ENCODE results near the gene ATP5F1E. TPM values are rescaled to one million over a fixed set of nuclear protein-coding genes. Genes with fewer than 3 reads are reported as not detected.

ATP5F1E gene
- total RNA-seq (10 to 100 TPM; 18.4 to 74.3 TPM), polyA plus RNA-seq (10 to 100 TPM; 53.9 to 88.8 TPM)
- long read RNA-seq, donor 1, transcript ATP5F1E-202 (2 exons, 1,878 nt): minor isoform, 13 of 616 reads
- long read RNA-seq, donor 1, transcript ATP5F1E-201 (3 exons, 3,665 nt): major isoform, 568 of 616 reads
- long read RNA-seq, donor 1, partial matches to known transcripts: 35 of 616 reads
- long read RNA-seq, donor 1, other reads (novel, unspliced or antisense): 0 of 616 reads
- long read RNA-seq, donor 2, transcript ATP5F1E-201 (3 exons, 3,665 nt): major isoform, 445 of 463 reads
- long read RNA-seq, donor 2, partial matches to known transcripts: 16 of 463 reads
- long read RNA-seq, donor 2, other reads (novel, unspliced or antisense): 0 of 463 reads
- long read RNA-seq, donor 3, transcript ATP5F1E-202 (2 exons, 1,878 nt): minor isoform, 14 of 464 reads
- long read RNA-seq, donor 3, transcript ATP5F1E-201 (3 exons, 3,665 nt): major isoform, 422 of 464 reads
- long read RNA-seq, donor 3, partial matches to known transcripts: 28 of 464 reads
- long read RNA-seq, donor 3, other reads (novel, unspliced or antisense): 0 of 464 reads
- long read RNA-seq, donor 4, transcript ATP5F1E-202 (2 exons, 1,878 nt): minor isoform, 7 of 495 reads
- long read RNA-seq, donor 4, transcript ATP5F1E-201 (3 exons, 3,665 nt): major isoform, 450 of 495 reads
- long read RNA-seq, donor 4, partial matches to known transcripts: 38 of 495 reads
- long read RNA-seq, donor 4, other reads (novel, unspliced or antisense): 0 of 495 reads
- long read RNA-seq, donor 5, transcript ATP5F1E-202 (2 exons, 1,878 nt): minor isoform, 12 of 789 reads
- long read RNA-seq, donor 5, transcript ATP5F1E-201 (3 exons, 3,665 nt): major isoform, 745 of 789 reads
- long read RNA-seq, donor 5, partial matches to known transcripts: 32 of 789 reads
- long read RNA-seq, donor 5, other reads (novel, unspliced or antisense): 0 of 789 reads

DNA sequence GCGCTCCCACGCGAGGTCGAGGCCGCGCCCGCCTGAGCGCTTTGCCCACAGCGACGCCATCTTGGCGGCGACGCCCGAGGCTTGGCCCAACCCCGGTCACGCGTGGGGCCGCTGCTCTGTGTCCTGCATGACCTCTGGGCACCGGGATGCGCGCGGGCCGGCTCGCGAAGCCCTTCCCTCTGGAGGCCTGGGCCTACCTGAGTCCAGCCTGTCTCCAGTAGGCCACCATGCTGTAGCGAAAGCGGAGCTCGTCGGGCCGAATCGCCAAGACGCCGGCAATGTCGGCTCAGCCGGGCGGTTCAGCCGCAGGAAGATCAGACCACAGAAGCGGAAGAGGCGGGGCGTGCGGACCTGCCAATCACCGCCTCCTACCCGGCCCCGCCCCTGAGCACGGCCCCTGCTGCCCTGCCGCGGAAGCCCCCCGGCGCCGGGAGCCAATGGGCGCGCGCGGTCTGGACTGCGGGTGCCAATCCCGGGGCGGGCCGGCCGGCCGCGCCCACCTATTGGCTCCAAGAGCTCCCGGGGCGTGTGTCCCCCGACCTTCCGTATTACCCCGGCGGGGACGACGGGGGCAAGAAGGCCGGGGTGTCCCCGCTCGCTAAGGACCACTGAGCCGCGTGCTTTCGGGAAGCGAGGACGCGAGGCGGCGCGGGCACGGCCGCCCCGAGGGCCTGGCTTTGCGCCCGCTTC lies at the start of gene ATP5F1E:
ATP5F1E (minus strand) TSS at position 313 of the 690 bp plus-strand sequence; CDS start at position 229, 84 bp downstream.
- peak; percentile 95 to 98 (median 97) for DNase-seq
- peak within 1 kb of the TSS; percentile 97 to 98 for H3K27ac ChIP-seq (ENCODE audit: low read depth in 1 of 2, low read length in 1 of 2)
- peaks cover 16 to 29% (median 21%) of the 10 kb centered on the region in 4 donors for H3K36me3 ChIP-seq (ENCODE audit: control insufficient read depth in 4 of 4, insufficient read depth in 4 of 4, low read length in 4 of 4)
- peak; percentile 100 for ATAC-seq (ENCODE audit: insufficient read depth, low FRiP score)
- no peak for TF ChIP-seq CTCF (IDR thresholded peaks at IDR 0.05; ENCODE audit: control extremely low read depth, extremely low read depth)
- peaks cover 0 to 27% (median 13%) of the 10 kb centered on the region in 5 donors for H3K4me1 ChIP-seq (ENCODE audit: control insufficient read depth in 5 of 5, insufficient read depth in 5 of 5, low read length in 5 of 5)
- no peaks in the 10 kb centered on the region for H3K9me3 ChIP-seq (ENCODE audit: control insufficient read depth in 4 of 4, insufficient read depth in 3 of 4, low read length in 3 of 4)
- H3K27me3 ChIP-seq (ENCODE audit: control insufficient read depth in 3 of 3, insufficient read depth in 3 of 3, low read length in 2 of 3): no peaks in the 10 kb centered on the region
- peak within 1 kb of the TSS; percentile 93 for H3K4me3 ChIP-seq
- peak within 1 kb of the TSS; percentile 44 to 78 for H3K9ac ChIP-seq (ENCODE audit: insufficient read depth in 1 of 2, low read length in 2 of 2)
- 0 to 1% methylated on average over 77 to 86 of the region's 86 CpGs for WGBS, 2 donors

DNA sequence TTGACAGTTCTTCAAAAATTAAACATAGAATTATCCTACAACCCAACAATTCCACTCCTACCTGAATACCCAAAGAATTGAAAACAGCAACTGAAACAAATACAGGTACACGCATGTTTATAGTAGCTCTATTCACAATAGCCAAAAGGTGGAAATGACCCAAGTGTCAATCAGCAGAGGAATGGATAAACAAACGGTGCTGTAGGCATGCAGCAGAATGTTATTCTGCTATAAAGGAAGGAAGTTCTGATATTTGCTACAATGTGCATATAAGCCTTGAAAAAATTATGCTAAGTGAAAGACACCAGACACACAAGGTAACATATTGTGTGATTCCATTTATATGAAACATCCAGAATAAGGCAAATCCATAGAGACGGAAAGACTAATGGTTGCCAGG lies 48.9 kb upstream of the ATP5F1E start:
- no peak overlapping the region for H3K9ac ChIP-seq (ENCODE audit: insufficient read depth in 1 of 2, low read length in 2 of 2)
- no peaks in the 10 kb centered on the region for H3K4me1 ChIP-seq (ENCODE audit: control insufficient read depth in 5 of 5, insufficient read depth in 5 of 5, low read length in 5 of 5)
- H3K36me3 ChIP-seq (ENCODE audit: control insufficient read depth in 4 of 4, insufficient read depth in 4 of 4, low read length in 4 of 4): no peaks in the 10 kb centered on the region
- DNase-seq (peak in 2 of 3 donors; percentile 25 to 30), ATAC-seq (ENCODE audit: insufficient read depth, low FRiP score) (no peak)
- no peaks in the 10 kb centered on the region for H3K9me3 ChIP-seq (ENCODE audit: control insufficient read depth in 4 of 4, insufficient read depth in 3 of 4, low read length in 3 of 4)
- H3K27ac ChIP-seq (ENCODE audit: low read depth in 1 of 2, low read length in 1 of 2): no peak overlapping the region
- no peak for TF ChIP-seq CTCF (IDR thresholded peaks at IDR 0.05; ENCODE audit: control extremely low read depth, extremely low read depth)
- 50 to 56% methylated on average over 3 of the region's 3 CpGs for WGBS, 2 donors
- peaks cover 0 to 8% (median 0%) of the 10 kb centered on the region in 3 donors for H3K27me3 ChIP-seq (ENCODE audit: control insufficient read depth in 3 of 3, insufficient read depth in 3 of 3, low read length in 2 of 3)
- no peak overlapping the region for H3K4me3 ChIP-seq

GRCh38 chr20:59078231-59078630 lies 46.1 kb upstream of the ATP5F1E start:
- Histone ChIP-seq H3K36me3 (ENCODE audit: control insufficient read depth in 4 of 4, insufficient read depth in 4 of 4, low read length in 4 of 4) (no peaks in the 10 kb centered on the region), H3K9ac (ENCODE audit: insufficient read depth in 1 of 2, low read length in 2 of 2) (no peak overlapping the region), H3K27me3 (ENCODE audit: control insufficient read depth in 3 of 3, insufficient read depth in 3 of 3, low read length in 2 of 3) (peaks cover 0 to 21% (median 16%) of the 10 kb centered on the region in 3 donors), H3K9me3 (ENCODE audit: control insufficient read depth in 4 of 4, insufficient read depth in 3 of 4, low read length in 3 of 4) (peaks cover 0 to 2% (median 0%) of the 10 kb centered on the region in 4 donors), H3K27ac (ENCODE audit: low read depth in 1 of 2, low read length in 1 of 2) (no peak overlapping the region), H3K4me1 (ENCODE audit: control insufficient read depth in 5 of 5, insufficient read depth in 5 of 5, low read length in 5 of 5) (no peaks in the 10 kb centered on the region), H3K4me3 (no peak overlapping the region)
- WGBS, 2 donors: 78 to 79% methylated on average over 5 of the region's 5 CpGs
- ATAC-seq (ENCODE audit: insufficient read depth, low FRiP score) (no peak), DNase-seq (no peak)
- no peak for TF ChIP-seq CTCF (IDR thresholded peaks at IDR 0.05; ENCODE audit: control extremely low read depth, extremely low read depth)

Measured in lung (tissue), 16 donors.